ENCODE measurements around the gene IFNLR1.
A peak's percentile ranks its signal among the peaks of the same experiment; 100 is the strongest.

The IFNLR1 gene

DNA sequence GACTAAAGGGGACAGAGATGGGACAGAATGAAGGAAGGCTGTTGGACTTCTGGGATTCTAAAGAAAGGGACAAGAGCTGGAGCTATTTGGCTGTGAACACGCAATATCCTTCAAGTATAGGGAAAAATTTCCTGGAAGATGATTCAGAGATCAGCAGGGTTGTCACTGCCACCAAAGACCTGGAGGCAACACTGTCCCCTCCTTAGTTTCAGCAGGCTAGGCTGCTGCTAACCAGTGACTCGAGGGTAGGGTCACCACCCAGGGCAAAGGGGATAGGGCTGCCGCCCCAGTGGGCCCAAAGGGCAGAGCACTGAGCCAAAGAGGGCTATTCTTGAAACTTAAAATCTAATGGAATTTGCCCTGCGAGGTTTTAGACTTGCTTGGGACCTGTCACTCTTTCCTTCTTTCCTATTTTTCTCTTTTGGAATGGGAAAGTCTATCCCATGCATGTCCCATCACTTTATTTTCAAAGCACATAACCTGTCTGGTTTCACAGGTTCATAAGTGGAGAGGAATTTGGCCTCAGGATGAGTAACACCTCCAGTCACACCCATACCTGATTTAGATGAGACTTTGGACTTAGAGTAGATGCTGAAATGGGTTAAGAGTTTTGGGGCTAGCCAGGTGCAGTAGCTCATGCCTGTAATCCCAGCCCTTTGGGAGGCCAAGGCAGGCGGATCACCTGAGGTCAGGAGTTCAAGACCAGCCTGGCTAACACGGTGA is 11.9 kb downstream of the IFNLR1 start:
- no peak for DNase-seq

DNA sequence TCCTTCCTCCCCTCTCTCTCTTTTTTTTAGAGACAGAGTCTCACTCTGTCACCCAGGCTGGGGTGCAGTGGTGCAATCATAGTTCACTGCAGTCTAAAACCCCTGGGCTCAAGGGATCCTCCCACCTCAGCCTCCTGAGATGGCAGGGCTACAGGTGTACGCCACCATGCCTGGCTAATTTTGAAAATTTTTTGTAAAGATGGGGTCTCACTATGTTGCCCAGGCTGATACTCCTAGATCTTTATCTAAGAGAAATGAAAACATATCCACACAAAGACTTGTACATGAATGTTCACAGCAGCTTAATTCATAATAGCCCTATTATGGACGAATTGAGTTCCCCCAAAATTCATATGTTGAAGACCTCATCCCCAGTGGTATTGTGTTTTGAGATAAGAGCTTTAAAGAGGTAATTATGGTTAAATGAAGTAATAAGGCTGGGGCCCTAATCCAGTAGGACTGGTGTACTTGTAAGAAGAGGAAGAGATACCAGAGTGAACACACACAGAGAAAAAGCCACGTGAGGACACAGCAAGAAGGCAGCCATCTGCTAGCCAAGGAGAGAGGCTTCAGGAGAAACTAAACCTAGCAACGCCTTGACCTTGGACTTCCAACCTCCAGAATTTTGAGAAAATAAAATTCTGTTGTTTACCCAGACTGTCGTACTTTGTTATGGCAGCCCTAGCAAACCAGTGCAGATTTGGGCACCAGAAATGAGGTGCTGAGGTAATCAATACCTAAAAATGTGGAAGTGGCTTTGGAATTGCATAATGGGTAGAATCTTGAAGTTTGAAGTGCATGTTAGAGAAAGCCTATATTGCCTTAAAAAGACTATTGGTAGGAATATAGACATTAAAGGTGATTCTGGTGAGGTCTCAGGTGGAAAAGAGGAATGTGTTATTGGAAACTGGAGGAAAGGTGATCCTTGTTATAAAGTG is 13.2 kb downstream of the IFNLR1 start:
- no peak for DNase-seq

DNA sequence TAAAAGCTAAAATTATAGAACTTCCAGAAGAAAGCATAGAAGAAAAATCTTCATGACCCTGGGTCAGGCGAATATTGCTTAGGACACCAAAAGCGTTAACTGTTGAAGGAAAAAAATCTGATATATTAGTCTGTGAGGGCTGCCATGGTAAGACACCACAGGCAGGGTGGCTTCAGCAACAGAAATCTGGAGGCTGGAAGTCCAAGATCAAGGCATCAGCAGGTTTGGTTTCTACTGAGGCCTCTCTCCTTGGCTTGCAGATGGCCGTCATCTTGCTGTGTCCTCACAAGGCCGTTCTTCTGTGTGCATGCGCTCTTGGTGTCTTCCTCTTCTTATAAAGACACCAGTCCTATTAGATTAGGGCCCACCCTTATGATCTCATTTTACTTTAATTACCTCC is 14.5 kb downstream of the IFNLR1 start:
- no peak for DNase-seq

DNA sequence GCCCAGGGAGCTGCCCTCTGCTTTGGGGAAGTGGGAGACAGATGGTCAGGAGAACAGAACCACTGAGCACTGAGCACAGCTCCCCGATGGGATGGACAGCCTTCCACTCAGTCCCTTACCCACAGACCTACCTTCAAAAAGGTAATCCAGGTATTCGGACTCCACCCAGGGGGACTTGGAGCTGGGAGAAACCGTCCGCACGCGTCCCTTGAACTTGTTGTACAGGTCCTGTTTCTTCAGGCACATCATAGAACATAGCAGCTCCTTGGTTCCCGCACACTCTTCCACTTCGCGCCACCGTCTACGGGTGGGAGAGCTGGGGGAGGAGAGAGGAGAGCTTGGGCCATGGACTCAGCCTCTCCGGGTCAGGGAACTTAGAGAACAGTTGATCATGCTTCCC is 17.8 kb downstream of the IFNLR1 start:
- no peak for DNase-seq

DNA sequence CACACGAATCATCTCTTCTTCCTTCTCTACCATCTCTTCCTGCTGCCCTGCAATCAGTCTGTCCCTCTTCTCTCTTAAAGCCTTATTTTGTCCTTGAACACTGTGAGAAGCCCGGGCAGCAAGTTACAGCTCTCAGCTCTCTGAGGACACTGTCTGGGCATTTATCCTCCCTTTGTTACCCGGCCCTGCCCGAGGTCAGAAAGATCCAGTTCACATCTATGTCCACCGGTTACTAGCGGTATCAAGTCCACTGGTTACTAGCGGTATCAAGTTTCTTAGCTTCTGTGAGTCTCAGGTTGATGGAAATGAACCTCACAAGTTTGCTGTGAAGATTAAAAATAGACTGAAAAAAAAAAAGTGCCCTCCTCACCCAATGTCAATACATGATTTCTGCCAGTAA is 18.8 kb downstream of the IFNLR1 start:
- no peak for DNase-seq

DNA sequence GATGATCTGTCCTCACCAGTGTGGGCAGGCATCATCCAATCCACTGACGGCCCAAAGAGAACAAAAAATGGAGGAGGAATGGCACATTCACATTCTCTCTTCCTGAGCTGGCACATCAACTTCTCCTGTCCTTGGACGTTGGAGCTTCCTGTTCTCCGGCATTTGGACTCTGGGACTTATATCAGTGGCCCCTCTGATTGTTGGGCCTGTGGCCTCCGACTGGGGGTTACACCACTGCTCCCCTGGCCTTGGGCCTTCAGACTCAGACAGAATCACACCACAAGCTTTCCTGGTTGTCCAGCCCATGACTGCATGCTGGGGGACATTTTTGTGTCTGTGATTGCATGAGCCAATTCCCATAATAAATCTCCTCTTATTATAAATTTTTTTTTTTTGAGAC is 20.1 kb downstream of the IFNLR1 start:
- no peak for DNase-seq

DNA sequence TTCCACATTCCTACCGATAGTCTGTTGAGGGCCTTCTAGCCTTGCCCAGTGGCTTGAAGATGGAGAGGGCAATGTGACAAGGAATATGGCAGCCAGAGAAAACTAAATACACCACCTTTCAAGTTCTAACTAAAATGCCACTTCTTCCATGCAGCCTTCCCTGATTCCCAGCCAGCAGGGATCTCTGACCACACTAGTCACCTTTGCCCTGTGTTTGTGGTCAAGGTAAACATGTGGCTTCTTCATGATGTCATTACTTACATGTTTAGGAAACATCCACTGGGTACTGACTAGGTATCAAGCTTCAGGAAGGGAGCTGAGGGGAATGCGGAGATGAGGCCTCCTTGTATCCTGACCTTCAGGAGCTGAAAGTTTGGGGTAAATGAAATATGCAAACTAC is 21.6 kb downstream of the IFNLR1 start:
- no peak for DNase-seq

DNA sequence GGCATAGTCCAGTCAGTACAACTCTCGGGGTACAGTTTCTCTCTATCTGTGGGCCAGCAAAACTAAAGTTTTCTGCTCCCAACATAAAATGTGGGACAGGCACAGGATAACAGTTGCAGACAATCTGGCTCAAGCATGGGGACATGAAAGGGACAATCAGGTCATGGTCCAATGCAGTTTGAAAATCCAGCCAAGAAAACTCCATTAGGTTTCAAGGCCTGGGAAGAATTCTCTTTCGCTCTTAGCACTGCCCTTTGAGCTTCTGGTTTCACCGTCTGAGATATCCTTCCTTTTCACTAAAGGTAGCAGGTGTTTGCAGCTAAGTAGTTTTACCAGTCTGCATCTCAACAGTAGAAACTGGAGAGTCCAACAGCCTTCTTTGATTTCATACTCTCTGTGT is 23.1 kb downstream of the IFNLR1 start:
- DNase-seq, result no peak

DNA sequence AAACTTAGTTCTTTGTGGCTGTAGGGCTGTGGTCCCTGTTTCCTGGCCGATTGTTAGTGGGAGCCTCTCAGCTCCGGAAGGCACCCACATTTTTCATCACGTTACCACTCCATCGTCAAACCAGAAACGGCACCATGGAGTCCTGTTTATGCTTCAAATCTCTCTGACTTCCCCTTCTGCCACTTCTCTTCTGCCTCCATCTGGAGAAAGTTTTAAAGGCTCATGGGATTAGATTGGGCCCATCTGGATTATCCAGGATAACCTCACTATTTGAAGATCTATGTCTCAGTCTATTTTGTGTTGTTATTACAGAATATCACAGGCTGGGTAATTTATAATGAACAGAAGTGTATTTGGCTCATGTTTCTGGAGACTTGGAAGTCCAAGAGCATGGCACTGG is 24.9 kb downstream of the IFNLR1 start:
- no peak for DNase-seq

DNA sequence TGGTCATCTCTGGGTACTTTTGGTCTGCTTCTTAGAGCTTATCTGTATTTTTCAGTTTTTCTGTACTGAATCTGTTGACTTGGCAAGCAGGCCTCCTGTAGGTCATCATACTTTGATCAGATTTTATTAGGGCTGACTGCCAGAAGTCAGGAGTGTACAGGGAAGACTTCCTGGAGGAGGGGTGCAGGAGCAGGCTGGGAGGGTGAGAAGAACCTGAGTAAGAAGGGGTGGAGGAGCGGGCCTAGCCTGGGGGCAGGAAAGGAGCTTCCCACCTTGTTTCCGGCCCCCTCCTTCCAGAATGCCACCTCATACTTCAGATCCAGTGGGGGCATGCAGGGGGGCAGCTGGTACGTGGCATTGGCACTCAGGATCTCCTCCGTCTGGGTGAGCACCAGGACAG is 25.8 kb downstream of the IFNLR1 start:
- no peak for DNase-seq

DNA sequence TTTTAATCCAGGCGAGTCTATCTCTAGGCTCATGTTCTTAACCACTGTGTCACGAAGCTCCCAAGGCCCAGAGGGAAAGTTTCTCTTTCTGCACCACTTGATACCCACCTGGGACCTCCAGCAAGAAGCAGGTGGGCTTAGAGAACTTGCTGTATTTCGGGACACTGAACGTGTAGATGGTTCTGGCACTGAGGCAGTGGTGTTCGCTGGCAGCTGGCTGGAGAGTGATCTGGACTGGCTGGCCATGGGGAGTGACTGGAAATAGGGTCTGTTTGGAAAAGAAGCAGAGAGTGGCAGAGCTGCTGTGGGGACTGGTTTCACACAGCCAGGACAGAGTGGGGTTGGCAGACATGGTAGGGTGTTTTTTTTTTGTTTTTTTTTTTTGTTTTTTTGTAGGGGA is 27.7 kb downstream of the IFNLR1 start:
- no peak for DNase-seq

DNA sequence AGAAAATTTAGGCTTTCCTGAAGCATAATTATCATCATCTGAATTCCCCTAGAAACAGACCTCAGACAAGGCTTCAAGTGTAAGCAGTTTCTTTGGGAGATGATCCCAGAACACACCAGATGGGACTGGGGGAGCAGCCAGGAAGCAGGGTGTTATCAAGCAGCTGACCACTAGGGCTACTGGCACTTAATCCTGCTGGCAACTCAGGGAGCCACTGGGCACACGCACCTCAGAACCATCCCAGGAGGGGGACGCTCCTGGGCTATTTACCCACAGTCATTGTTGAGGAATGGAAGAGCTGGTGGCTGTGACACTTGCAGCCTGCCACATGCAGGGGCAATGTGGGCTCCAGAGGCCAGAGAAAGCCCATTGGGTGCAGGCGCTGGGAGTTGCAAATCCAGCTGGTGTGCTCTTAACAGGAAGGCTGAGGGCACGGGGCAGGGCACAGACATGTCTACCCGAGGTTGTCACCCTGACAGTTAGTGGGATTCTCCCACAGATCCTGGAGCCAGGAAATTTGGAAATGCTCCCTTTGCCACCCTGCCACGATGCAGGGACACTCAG is 29.1 kb downstream of the IFNLR1 start:
- DNase-seq, result no peak

DNA sequence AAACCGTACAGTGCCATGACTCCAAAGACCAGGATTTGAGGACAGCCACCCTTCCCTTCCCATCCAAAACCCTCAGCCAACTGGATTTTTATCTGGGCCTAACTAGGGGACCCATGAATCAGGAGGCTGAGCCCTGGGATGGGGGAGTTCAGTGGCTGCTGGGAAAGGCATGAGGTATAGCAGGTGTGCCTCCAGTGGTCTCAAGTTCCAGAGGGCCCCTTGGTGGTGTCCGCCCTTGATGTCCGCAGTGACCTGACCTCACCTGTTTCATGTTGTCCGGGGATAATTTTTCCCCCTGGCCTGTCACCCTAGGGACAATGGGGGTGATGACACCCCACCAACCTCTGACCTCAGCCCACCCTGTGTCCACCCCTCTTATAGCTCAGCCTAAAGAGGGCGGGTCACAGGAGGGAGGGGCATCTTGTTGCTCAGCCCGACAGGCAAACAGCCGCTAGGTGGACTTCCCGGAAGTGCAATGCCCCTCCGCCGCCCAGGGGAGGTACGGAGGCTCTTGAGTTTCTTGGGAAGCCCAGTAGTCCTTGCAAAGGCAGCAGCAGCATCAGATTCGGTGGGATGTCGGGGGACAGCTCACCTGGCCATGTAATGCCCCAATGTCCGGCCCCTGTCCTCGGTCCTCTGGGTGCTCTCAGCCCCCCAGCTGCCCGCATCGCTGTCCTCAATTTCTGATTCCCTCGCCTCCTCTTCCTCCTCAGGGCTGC is 30.4 kb downstream of the IFNLR1 start:
- no peak for DNase-seq

DNA sequence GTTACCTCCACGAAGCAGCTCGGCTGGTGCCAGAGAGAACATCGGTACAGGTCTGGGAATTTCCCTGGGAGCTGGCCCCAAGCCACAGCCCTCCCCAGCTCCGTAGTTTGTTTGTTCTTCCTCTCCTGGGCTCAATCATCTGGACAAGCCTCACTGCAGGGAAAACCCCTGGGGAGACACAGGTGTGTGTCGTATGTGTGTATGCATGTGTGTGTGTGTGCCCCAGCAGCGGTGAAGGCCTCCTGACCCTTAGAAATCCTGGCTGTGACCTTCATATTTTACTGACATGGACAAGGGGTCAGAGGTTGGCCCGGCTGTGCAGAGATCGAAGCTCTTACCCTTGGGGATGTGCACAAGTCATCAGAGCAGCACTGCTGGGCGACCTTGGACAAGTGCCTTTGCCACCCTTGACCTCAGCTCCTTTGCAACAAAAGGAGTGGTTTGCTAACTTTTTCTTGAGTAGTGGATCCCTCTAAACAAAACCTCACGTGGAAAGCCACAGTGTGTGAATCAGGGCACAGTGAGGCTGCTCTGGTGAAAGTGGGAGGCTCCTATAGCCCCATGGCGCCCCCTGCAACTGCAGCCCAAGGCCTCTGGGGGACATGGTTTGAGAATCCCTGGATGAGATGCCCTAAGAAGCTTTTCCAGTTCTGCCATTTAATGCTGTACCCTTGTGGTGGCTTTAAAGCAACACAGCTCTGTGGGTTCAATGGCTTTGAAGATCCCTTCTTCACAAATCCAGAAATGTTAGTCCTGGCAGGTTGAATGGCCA is 31.9 kb downstream of the IFNLR1 start:
- no peak for DNase-seq

DNA sequence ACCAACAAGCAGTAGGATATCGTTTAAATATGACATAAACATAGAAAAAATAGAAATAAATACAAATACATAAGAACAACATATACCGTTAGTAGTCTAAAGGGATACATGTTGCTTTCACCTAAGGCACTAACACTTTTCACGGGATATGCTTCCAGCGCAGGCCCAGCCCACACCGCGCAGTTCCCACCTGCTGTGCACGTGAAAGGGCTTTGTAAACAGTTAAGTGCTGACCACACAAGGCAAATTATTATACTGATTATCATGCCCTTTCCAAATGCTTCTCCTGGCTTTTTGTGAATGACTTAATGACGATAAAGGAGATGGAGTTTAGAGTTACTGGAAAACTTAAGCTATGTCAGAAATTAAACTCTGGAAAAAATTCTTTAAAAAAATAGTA is 32.9 kb downstream of the IFNLR1 start:
- no peak for DNase-seq

DNA sequence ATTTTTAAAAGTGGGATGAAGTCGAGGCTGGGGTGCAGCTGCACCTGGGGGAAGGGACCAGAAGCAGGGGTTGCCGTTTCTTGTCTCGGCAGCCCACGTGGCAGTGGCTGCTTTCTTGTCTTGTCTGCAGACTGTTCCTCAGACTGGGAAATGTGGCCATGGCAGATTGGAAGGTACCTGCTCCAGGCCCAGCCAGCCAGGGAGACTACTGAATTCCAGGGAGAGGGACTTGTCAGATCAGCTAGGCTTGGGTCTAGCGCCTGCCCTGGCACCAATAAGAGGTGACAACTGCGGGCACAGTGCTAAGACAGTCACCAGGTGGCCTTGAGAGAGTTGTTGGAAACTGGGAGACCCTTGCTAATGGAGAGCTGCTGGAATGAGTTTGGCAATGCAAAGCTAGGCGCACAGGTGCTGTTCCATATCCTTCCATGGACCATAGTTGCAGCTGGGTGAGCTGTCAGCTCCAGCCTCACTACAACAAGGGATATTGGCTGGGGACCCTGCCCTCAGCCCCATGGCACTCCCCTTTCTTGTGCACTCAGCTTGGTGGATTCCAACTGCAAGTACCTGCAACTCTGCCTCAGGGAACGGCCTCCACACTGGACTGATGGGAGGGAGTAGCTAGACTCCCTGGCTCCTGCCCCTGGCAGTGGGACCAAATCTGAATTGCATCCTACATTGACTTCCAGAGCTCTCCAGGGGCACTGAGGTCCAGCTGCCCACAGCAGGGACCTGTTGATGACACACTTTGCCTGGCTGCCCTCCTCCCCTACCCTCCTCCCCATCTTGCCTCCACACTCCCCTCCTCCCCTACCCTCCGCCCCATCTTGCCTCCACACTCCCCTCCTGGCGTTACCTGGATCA is 34.2 kb downstream of the IFNLR1 start:
- no peak for DNase-seq

DNA sequence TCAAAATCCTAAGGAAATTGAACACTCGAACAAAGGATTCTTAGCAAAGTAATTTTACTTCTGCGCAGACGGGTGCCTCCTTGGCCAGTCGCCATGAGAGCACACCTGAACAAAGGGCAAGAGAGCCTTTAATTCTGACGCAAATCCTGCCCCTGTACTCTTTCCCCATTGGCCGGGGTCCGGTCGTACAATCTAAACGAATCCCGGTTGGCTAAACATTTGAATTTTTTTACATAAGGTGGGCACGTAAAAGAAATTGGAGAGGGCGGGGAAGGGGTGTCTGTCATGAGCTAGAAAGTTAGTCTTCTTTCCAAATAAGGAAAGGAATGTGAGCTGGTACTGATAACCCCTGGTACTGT is 35.9 kb downstream of the IFNLR1 start:
- no peak for DNase-seq

DNA sequence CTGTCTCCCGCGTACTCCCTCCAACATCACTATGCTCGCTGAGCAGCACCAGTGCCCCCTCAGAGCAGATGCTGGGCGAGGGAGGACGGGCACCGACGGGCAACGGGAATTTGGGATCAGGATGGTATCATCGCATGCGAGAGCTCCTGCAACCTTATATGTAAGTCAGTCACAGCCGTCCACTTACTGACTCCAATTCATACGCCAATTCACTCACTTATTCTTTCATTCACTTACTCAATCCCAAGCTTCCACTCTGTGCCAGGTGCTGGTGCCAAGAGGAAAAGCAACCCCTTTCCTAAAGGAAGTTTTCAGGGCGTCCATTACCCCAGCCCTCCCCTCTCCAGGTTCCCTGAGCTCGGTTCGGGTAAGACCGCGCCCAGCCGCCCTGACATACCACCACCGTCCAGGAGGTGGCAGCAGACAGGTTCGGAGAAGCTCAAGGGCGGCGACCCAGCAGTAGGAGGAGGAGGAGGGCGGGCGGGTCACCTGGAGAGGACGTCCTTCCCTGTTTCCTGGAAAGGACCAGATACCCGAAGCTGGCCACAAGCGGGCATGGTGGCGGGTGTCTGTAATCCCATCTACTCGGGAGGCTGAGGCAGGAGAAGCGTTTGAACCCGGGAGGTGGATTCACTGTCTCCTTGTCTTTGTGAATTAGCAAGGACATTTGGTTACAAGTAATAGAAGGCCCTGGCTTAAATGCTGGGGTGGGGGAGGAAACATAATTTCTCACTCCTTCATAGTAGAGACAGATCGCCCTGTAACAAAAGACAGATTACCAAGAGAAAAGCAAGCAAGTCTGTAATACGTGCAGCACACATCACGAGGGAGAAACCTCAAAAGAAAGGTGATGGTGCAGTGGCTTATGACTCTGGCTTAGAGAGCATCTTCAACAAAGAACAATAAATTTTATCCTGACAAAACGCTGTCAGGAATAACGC is 36.6 kb downstream of the IFNLR1 start:
- DNase-seq, result peak; percentile 3

DNA sequence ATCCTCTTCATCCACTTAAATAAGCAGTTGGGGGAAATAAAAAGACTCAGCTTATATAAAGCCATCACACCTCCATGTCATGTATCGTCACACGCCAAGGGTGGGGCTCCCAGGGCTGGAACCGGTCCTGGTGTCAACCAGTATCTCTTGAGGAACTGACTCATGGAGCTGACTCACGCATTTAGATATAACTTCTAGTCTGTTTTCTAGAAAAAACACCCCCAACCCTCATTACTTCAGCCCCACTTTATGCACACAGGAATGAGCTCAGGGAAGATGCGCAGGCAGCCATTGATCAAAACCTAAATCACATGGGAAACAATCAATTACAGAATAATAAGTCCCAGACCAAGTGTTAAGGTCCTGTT is 37.2 kb downstream of the IFNLR1 start:
- DNase-seq, result no peak

DNA sequence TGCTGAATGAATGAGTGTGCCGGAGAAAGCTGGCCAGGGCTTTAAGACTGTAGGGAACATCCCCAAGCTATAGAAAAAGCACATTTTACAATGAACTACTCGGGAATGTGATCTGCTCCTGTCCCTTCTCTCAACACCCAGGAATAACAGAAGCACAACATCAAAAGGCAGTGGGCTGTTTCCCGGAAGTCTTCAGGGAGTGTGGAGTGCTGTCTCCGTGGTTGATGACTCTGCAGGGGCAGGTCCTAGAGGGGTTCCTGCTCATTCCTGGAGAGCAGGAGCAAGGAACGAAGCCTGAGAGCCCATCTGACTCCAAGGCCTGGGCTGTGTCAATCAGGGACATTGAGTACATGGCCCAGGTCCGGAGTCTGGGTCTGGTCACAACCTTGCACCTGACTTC is 39.3 kb downstream of the IFNLR1 start:
- no peak for DNase-seq

DNA sequence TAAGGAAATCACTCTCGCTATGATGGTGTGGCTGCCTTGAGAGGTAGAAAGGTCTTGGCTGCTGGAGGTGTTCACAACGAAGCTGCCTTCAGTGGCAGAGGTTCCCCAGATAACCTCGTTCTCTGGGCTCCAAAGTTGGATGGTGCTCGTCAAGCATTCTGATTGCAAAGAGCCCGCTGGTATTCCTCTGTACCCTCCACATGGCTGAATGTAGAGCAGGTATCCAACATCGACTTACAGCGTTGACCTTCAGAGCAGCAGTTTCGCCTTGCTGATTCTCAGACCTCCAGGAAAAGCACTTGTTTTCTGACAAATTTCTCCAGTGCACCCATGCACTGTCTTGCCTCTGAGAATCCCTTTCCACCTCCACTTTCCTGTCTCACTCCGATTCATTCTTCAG is 39.9 kb downstream of the IFNLR1 start:
- no peak for DNase-seq
